Smooth muscle cell of the brain vasculature (primary cell): Measurements from ENCODE around the gene SLC8A2.

Experiments used
- DNase-seq: peaks from one replicate; pipeline ENCODE4 v3.0.0-alpha.2; 2012; ENCODE audit warnings: low read depth, low spot score

SLC8A2 gene, protein sequence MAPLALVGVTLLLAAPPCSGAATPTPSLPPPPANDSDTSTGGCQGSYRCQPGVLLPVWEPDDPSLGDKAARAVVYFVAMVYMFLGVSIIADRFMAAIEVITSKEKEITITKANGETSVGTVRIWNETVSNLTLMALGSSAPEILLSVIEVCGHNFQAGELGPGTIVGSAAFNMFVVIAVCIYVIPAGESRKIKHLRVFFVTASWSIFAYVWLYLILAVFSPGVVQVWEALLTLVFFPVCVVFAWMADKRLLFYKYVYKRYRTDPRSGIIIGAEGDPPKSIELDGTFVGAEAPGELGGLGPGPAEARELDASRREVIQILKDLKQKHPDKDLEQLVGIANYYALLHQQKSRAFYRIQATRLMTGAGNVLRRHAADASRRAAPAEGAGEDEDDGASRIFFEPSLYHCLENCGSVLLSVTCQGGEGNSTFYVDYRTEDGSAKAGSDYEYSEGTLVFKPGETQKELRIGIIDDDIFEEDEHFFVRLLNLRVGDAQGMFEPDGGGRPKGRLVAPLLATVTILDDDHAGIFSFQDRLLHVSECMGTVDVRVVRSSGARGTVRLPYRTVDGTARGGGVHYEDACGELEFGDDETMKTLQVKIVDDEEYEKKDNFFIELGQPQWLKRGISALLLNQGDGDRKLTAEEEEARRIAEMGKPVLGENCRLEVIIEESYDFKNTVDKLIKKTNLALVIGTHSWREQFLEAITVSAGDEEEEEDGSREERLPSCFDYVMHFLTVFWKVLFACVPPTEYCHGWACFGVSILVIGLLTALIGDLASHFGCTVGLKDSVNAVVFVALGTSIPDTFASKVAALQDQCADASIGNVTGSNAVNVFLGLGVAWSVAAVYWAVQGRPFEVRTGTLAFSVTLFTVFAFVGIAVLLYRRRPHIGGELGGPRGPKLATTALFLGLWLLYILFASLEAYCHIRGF

GRCh38 chr19:47471733-47472457, at the start of gene SLC8A2:
SLC8A2 (minus strand) TSS chr19:47471893; CDS start chr19:47466403, 5,490 bp downstream.
- DNase-seq = peak; percentile 13

GRCh38 chr19:47520839-47521238, 49.1 kb upstream of the SLC8A2 start:
- DNase-seq = no peak

GRCh38 chr19:47520343-47520806, 48.7 kb upstream of the SLC8A2 start:
- DNase-seq = no peak

DNA sequence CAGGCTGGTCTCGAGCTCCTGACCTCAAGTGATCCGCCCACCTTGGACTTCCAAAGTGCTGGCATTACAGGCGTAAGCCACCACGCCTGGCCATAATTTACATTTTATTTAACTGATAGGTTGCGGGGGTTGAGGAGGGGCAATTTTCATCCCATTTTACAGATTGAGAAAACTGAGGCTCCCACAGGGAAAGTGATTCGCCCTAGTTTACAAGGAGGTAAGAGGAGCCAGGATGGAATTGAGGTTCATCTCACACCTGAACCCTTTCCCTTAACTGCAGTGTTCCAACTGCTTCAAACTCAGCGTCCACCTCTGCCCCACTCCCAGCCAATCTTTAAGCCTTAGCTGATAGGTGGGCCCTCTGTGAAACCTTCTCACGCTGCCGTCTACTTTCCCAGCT, 47.2 kb upstream of the SLC8A2 start:
- DNase-seq = no peak

DNA sequence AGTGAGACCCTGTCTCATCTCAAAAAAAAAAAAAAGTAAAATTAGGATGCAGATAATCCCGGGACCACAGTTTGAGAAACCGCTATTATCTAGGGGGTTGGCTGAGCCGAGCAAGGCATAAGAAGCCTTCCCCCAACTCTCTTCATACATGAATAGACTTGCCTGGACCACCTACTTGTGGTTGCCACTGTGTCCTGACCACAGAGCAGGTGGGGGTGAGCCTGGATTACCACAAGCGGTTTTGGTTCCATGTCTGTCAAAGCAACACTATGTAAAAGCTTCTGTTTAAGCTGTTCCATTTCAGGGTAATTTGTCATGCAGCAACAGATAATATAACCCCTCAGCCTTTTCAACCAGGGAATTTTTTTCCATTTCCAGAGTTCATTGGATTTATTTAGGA, 46.4 kb upstream of the SLC8A2 start:
- DNase-seq = no peak

DNA sequence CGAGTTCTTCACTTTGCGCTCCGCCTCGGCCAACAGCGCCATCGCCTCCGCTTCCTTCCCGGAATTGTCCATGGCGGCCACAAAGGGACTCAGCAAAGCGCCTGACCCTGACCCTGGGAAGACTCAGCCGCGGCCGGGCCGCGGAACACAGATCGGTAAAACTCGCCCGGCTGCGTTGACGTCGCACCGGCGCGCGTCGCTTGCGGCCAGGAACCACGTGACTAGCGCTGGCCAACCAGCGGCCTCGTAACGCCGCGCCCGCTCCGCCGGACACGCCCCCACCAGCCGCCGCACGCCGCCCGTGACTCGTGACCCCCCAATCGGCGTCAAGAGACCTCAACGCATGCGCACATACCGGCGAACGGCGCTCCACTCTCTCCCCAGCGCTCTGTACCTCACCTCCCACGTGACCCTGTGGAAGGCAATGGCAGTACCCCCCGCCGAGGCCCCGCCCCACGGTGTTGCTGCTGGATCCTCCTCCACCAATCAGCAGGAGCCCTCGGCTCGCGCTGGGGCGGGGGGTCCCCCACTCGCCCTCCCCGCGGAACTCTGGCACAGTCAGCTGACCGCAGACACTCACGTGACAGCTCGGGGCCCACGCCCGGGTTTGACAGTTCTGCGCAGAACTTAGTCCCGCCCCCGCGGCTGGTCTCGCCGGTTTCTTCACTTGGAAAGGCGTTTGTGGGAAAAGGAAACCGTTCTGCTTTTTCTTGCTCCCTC, 43.3 kb upstream of the SLC8A2 start, which contains the start of gene NAPA:
NAPA (minus strand) TSS at position 195 of the 720 bp plus-strand sequence; CDS start at position 72, 123 bp downstream.
- DNase-seq = peak; percentile 100

- DNase-seq = no peak
Observed at GRCh38 chr19:47514151-47514868, 42.6 kb upstream of the SLC8A2 start.

GRCh38 chr19:47512948-47513319, 41.2 kb upstream of the SLC8A2 start:
- DNase-seq = no peak

DNA sequence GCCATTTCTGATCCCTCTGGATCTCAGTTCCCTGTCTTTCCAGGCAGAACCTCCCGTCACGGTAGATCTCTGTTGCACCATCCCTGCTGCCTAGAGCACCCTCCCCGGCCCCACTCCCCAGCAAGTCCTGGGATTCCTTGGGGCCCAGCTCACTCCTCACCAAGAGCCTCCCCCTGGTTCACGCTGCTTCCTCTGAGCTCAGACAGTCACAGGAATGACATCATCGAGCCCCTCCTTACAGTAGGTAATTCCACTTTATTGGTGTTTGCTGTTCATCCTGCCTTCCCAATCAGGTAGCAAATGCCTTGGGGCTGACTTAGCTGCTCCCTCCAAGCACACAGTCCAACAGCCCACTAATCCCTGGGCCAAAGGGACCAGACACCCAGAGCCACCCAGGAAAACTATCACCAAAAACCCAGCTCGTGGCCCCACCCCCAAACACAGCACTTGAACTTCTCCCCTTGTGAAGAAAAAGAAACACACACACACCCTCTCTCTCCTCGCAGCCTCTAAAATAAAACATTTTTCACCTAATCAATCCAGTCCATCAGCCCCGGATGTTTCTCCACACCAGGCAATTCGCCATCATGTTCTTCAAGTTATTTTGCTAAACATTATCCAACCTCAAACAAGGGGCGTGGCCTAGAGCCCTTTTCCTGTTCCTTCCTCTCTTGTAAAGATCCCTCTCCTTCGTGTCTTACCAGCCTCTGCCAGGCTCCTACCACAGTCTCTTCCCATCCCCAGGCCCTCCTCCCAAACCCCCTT, 40.7 kb upstream of the SLC8A2 start:
- DNase-seq = no peak

- no peak for DNase-seq
Observed at GRCh38 chr19:47511681-47512080, 40.0 kb upstream of the SLC8A2 start.

- DNase-seq = no peak
Observed at GRCh38 chr19:47511128-47511517, 39.4 kb upstream of the SLC8A2 start.

DNA sequence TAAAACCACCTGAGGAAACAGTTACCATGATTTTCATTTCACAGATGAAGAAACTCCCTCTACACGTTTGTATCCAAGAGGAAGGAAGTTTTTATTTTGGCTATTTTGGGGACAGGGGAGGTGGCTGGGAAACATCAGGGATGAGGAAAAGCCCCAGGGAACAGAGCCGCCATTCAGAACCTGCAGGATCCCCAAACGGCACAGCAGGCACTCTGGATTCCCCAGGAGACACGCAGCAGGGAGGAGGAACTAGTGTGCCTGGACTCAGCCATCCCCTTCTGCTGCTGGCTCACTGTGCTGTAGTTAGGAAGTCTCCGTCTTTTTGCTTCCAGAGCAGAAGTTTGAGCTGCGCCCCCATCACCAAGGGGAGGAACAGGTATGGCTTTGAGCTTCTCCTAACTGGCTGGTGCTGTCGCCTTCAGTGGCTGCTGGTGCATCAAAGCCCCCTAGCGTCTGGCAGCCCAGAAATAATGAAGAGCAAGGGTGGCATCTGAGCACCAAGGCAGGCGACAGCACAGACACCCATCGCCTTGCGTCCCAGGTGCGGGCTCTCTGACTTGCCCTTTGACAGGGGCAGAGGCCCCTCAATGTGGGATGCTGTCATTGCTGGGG, 38.9 kb upstream of the SLC8A2 start:
- DNase-seq = no peak

DNA sequence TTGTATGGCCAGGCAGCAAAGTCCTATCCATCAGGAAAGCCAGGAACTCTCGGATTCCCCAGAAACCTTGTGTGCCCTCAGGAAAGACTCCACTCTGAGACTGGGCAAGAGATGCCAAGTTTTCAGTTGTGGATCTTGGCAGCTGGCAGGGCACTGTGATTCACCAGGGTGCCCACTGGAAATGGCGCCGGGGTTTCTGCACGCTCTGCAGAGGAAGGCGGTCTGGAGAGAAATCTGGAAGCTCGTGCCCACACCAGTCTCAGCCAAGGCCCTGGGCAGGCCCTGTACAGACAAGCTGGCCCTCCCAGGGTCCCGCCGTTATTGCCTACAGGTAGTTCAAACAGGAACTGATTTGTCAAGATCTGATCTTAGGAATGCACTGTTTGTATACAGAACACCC, 38.3 kb upstream of the SLC8A2 start:
- DNase-seq = no peak

GRCh38 chr19:47509170-47509847, 37.6 kb upstream of the SLC8A2 start:
- no peak for DNase-seq

DNA sequence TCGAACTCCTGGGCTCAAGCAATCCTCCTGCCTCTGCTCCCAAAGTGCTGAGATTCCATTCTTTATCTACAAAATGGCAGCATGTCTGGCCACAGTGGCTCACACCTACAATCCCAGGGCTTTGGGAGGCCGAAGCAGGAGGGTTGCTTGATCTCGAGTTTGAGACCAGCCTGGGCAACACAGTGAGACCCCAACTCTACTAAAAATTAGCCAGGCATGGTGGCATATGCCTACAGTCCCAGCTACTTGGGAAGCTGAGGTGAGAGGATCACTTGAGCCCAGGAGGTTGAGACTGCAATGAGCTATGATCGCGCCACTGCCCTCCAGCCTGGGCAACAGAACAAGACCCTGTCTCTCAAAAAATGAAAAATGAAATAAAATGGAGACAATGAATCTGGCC, 37.0 kb upstream of the SLC8A2 start:
- DNase-seq = no peak

DNA sequence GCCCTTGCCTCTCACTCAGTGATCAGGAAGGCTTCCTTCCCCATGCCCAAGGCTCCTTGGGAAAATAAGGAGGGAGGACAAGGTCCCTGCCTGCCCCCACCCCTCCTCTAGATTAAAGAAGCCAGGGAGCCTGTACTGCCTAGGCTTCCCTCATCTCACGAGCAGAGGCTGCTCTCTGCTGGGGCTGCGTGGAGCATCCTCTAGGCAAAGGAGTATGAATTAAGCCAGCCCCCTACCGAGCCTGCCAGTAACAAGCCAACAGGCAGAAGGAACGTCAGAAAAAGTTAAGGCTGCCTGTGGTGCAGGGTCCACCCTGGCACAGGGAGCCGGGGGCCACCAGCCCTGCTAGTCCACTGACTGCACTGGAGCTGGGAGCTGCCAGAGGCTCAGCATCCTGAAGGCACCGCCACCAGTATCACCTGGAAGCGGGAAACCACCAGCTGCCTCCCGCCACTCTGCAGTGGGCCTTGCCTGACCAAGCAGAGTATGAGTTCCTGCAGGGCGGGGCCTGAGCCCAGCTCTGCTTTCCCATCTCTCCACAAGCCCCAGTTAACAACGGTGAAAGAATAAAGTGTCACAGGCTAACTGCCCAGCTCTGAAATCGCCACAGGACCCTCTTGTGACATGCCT, 36.3 kb upstream of the SLC8A2 start:
- no peak for DNase-seq

GRCh38 chr19:47507012-47507411, 35.3 kb upstream of the SLC8A2 start:
- DNase-seq = no peak

- DNase-seq = no peak
Observed at GRCh38 chr19:47506459-47506858, 34.8 kb upstream of the SLC8A2 start.
